ENCODE data around the gene BAG5.

Gene BAG5

DNA sequence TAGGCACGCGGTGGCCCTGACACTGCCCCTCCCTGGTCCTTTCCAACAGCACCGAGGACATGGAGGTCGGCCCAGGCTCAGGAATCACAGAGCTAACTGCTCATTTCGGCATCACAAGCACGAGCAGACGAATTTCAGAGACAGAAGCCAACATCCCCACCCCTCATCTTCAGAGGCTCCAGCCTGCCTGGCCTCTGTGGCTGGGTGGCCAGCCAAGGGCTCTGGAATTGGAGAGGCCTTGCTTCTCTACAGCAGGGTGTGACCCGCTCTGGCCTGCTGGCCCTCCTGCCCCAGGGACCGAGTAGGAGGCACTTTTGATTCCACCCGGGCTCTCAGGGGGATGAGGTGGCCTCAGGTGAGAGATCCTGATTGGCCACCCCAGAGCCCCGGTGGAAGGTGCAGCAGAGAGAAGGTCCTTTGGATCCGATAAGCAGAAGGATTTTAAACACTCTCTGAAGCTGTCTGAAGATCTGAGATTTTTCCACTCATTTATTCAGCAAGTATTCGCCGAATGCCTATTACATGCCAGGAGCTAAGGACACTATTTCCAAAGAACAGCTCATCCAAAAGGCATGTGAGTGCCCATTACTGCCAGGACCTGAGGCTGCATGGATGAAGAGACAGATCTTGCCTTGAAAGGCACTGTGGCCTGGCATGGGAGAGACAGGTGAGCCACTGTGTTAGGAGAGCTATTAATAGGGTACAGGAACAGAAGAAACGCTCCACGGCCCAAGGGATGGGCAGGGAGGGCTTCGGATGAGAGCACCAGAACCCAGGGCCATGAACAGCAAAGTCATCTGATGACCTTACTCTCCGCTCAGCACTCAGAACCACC, 10.2 kb downstream of the BAG5 start:
- Histone ChIP-seq H3K36me3 (ENCODE audit: control insufficient read depth, insufficient read depth, low read length) (peaks cover 3% of the 10 kb centered on the region; the same call in 1 of the 2 replicates), H3K9me3 (ENCODE audit: control insufficient read depth, insufficient read depth, low read length) (no peaks in the 10 kb centered on the region), H3K27ac (ENCODE audit: low read depth, low read length) (no peak overlapping the region), H3K27me3 (ENCODE audit: control insufficient read depth, insufficient read depth, low read length) (no peaks in the 10 kb centered on the region), H3K9ac (ENCODE audit: low read depth, low read length) (no peak overlapping the region), H3K4me1 (ENCODE audit: control insufficient read depth, insufficient read depth, low read length) (no peaks in the 10 kb centered on the region), H3K4me3 (ENCODE audit: low read depth, low read length) (no peak overlapping the region)

DNA sequence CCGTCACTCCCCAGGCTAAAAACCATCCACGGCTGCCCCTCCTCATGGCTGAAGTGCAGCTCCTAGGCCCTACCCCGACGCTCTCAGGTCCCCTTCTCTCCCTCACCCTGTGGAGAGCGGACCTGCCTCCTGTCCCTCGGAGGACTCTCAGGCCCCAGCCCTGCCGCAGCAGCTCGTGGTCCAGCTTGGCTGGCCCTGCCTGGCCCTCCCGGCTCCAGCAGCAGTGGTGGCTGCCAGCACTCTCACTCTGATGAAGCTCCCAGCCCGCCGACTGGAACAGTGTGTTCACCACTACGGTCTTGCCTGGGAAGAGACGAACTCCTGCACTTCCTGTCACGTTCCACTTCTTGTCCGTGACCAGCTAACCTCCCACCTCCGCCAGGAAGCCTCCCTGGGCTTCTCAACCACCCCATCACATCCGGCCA, 11.1 kb downstream of the BAG5 start:
- Histone ChIP-seq H3K27me3 (ENCODE audit: control insufficient read depth, insufficient read depth, low read length) (no peaks in the 10 kb centered on the region), H3K36me3 (ENCODE audit: control insufficient read depth, insufficient read depth, low read length) (no peaks in the 10 kb centered on the region), H3K27ac (ENCODE audit: low read depth, low read length) (no peak overlapping the region), H3K9me3 (ENCODE audit: control insufficient read depth, insufficient read depth, low read length) (no peaks in the 10 kb centered on the region), H3K9ac (ENCODE audit: low read depth, low read length) (no peak overlapping the region), H3K4me1 (ENCODE audit: control insufficient read depth, insufficient read depth, low read length) (no peaks in the 10 kb centered on the region), H3K4me3 (ENCODE audit: low read depth, low read length) (no peak overlapping the region)

DNA sequence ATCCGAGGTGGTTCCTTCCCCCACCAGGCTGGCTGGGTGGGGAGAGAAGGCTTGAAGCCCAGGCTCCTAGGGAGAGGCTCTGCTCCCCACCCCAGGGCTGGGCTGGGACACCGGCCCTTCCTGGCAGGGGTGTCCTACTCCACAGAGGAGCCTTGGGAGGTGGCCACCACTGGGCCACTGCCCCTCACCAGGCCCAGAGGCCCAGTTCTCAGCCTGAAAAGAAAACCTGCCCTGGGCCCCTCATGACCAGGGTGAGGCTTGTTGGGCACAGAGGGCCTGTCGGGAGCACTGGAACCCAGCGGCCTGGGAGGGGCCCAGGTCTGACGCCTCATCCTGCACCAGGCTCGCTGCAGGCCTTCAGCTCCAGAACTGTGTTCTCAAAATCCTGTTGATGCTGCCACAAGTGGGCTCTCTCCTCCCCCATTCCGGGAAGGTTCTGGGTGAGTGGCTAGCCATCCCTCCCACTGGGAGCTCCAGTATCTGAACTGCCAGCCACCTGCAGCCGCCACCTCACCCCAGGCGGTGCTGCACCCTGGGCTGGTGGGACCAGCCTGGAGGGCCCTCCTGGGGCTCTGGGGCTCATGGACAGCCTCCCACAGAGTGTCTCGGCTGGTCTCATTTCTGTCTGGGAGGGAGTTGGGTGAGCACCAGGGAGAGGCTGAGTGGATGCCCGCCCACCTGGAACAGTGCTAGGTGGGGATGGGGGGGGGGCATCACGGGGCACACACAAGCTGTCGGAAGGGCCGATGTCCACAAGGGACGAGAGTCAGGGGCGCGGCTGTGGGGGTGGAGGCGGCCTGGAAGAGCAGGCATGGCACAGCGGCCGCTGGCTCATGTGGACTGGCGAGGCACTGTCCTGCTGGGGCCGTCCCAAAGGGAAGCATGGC, 11.8 kb downstream of the BAG5 start:
- Histone ChIP-seq H3K4me1 (ENCODE audit: control insufficient read depth, insufficient read depth, low read length) (no peaks in the 10 kb centered on the region), H3K4me3 (ENCODE audit: low read depth, low read length) (no peak overlapping the region), H3K36me3 (ENCODE audit: control insufficient read depth, insufficient read depth, low read length) (no peaks in the 10 kb centered on the region), H3K9me3 (ENCODE audit: control insufficient read depth, insufficient read depth, low read length) (no peaks in the 10 kb centered on the region), H3K27me3 (ENCODE audit: control insufficient read depth, insufficient read depth, low read length) (no peaks in the 10 kb centered on the region), H3K9ac (ENCODE audit: low read depth, low read length) (no peak overlapping the region), H3K27ac (ENCODE audit: low read depth, low read length) (no peak overlapping the region)

DNA sequence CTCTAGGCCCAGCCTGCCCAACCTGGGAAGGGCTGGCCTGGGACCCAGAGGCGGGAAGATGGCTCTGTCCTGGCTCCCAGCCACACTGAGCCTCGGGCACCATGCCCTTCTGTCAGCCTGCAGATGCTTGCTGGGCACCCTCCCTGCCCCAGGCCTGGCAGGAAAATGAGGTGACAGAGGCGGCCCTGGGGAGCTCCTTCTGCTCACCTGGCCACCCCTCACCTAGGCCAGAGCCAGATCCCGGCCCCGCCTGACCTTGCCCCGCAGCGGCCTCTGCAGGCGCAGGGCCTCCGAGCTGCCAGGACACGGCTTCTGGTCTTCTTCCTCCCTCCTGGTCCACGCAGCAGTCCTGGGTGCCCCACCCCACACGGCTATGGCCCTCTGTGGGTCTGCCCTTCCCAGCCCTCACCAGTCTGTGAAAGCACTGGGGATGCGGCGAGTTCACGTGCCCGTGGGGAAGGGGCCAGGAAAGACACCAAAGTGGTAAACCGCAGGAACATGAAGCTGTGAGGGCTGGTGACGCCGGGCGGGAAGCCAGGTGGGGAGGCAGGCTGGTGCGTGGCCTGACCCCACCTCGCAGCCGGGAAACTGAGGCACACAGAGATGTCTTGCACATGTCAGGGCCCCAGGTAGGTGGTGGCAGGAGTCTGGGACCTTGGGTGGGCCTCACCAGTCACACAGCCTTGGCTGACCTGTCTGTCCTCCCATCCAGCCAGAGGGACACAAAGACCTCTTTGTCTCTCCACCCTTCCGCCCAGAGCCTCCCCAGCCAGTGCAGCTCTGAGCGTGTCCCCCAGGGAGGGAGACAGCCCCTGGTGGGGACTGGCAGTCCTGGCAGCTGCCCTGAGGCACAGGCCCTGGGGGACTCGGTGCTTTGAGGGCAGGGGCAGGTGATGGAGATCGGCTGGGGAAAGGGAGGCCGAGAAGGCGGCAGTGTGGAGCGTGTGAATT, 12.8 kb downstream of the BAG5 start:
- Histone ChIP-seq H3K36me3 (ENCODE audit: control insufficient read depth, insufficient read depth, low read length) (no peaks in the 10 kb centered on the region), H3K27me3 (ENCODE audit: control insufficient read depth, insufficient read depth, low read length) (no peaks in the 10 kb centered on the region), H3K9me3 (ENCODE audit: control insufficient read depth, insufficient read depth, low read length) (no peaks in the 10 kb centered on the region), H3K4me3 (ENCODE audit: low read depth, low read length) (no peak overlapping the region), H3K27ac (ENCODE audit: low read depth, low read length) (no peak overlapping the region), H3K4me1 (ENCODE audit: control insufficient read depth, insufficient read depth, low read length) (no peaks in the 10 kb centered on the region), H3K9ac (ENCODE audit: low read depth, low read length) (no peak overlapping the region)

DNA sequence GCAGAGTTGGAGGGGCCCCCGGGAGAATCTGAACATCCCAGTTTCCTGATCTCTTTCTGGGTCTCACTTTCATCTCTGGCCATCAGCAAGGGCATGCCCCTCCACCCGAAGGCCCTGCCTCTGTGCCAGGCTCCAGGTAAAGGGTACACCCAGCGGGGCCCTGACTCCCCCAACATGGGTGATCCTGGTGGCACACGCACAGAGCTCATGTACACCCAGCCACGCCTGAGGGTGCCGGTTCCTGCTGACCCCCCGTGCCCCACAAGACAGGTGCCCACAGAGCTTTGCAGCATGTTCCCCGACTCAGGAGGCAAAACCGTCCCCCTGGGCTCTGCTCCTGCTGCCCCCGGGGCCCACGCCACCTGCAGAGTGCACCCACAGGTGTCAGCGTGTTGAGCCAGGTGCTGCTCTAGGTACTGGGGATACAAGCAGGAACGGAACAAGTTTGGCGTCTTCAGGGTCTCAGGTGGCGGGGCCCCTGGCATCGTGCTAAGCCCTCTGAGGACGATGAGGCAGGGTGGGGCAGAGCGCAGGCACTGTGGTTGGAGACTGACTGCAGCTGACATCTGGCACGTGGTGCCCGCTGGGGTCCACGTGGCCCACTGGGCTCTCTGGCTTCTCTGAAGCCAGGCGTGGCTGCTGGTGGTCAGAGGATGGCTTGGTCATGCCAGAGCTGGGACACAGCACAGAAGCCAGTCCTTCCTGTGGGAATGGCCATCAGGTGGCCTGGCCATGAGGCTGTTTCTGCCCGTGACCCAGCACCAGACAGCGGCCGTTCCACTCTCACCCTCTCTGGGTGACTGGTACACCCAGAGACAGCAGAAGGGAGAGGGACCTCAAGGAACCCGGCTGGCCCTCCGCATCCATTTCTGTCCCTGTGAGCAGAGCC, 13.8 kb downstream of the BAG5 start:
- Histone ChIP-seq H3K27ac (ENCODE audit: low read depth, low read length) (no peak overlapping the region), H3K9ac (ENCODE audit: low read depth, low read length) (no peak overlapping the region), H3K4me3 (ENCODE audit: low read depth, low read length) (no peak overlapping the region), H3K36me3 (ENCODE audit: control insufficient read depth, insufficient read depth, low read length) (no peaks in the 10 kb centered on the region), H3K9me3 (ENCODE audit: control insufficient read depth, insufficient read depth, low read length) (no peaks in the 10 kb centered on the region), H3K27me3 (ENCODE audit: control insufficient read depth, insufficient read depth, low read length) (no peaks in the 10 kb centered on the region), H3K4me1 (ENCODE audit: control insufficient read depth, insufficient read depth, low read length) (peaks cover 3% of the 10 kb centered on the region; the same call in 1 of the 2 replicates)

DNA sequence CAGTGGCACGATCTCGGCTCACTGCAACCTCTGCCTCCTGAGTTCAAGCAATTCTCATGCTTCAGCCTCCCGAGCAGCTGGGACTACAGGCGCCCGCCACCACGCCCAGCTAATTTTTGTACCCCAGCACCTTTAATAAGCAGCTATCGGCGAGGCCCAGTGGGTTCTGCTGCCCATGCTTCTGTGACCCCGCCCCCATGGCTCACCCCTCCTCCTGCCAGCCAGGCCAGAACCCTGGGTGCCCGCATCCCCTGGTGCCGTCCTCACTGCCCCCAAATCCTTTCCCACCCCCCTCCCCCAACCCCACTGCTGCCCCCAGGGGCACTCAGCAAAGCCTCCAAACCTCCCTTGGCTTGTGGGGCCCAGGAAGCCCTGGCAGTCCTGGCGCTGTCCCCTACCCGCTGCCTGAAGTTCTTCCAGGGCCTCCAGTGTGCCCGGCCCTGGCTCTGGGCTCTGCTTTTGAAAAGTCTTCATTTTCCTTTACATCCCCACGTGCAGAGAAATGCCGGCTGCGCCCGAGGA, 14.5 kb downstream of the BAG5 start:
- H3K9ac ChIP-seq (ENCODE audit: low read depth, low read length) = no peak overlapping the region
- H3K4me3 ChIP-seq (ENCODE audit: low read depth, low read length) = no peak overlapping the region
- no peaks in the 10 kb centered on the region for H3K9me3 ChIP-seq (ENCODE audit: control insufficient read depth, insufficient read depth, low read length)
- no peaks in the 10 kb centered on the region for H3K36me3 ChIP-seq (ENCODE audit: control insufficient read depth, insufficient read depth, low read length)
- H3K4me1 ChIP-seq (ENCODE audit: control insufficient read depth, insufficient read depth, low read length) = peaks cover 10% of the 10 kb centered on the region
- no peak overlapping the region for H3K27ac ChIP-seq (ENCODE audit: low read depth, low read length)
- H3K27me3 ChIP-seq (ENCODE audit: control insufficient read depth, insufficient read depth, low read length) = no peaks in the 10 kb centered on the region

DNA sequence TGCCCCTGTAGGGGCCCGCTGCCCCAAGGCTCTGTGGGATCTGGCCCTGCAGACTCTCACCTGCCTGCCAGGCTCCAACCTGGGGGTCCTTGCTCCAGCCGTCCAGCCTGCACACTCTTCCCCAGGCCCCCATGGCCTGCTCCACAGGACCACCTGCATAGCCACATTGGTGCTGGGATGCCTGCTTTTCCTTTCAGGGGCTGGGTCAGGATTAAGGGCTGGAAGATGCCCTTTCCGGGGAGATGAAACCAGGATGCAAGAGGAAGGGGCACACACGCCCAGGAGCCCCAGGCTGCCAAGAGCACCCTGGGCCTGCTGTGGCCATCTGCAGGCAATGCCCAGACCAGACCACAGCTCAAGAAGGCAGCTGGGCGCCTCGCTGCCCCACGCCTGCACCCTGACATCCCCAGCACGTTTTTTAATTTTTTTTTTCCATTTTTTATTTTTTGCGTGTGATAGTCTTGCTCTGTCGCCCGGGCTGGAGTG, 15.0 kb downstream of the BAG5 start:
- Histone ChIP-seq H3K9ac (ENCODE audit: low read depth, low read length) (no peak overlapping the region), H3K36me3 (ENCODE audit: control insufficient read depth, insufficient read depth, low read length) (no peaks in the 10 kb centered on the region), H3K27ac (ENCODE audit: low read depth, low read length) (no peak overlapping the region), H3K4me1 (ENCODE audit: control insufficient read depth, insufficient read depth, low read length) (peaks cover 12% of the 10 kb centered on the region), H3K9me3 (ENCODE audit: control insufficient read depth, insufficient read depth, low read length) (no peaks in the 10 kb centered on the region), H3K27me3 (ENCODE audit: control insufficient read depth, insufficient read depth, low read length) (no peaks in the 10 kb centered on the region), H3K4me3 (ENCODE audit: low read depth, low read length) (no peak overlapping the region)

DNA sequence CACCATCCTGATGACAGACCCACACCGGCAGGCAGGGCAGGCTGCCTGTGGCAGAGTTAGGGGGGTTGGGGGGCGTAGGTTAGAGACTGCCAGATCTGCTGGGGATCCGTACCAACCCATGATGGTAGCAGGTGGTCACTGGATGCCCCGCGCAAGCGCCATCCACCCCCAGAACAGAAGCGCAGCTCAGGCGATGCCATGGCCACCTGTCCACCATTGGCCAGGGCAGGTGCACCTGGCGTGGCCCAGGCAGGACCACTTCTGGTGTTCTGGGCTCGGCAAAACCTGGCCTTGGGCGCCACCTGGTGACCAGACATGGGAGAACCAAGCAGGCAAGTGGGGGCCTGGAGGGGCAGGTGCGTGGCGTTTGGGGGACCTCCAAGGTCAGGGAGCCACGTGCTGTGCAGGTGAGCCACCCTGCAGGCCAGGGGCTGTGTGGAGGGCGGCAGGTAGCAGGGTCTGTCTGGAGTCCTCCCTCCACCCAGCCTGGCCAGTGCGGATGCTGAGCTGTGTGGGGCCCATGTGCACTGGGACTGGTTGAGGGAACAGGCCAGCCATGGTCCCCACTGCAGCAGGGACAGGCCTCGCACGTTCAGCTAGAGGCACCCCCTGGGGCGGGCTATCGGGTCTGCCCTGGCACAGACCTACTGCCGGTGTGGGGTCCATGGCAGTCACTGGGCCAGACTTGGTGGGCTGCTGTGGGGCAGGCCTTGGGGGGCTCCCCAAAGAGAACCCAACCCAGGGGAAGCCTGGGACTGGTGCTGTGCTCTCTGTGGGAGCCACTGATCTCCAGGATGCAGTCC, 15.6 kb downstream of the BAG5 start:
- Histone ChIP-seq H3K4me1 (ENCODE audit: control insufficient read depth, insufficient read depth, low read length) (peaks cover 19% of the 10 kb centered on the region), H3K4me3 (ENCODE audit: low read depth, low read length) (no peak overlapping the region), H3K9me3 (ENCODE audit: control insufficient read depth, insufficient read depth, low read length) (no peaks in the 10 kb centered on the region), H3K27me3 (ENCODE audit: control insufficient read depth, insufficient read depth, low read length) (no peaks in the 10 kb centered on the region), H3K36me3 (ENCODE audit: control insufficient read depth, insufficient read depth, low read length) (no peaks in the 10 kb centered on the region), H3K27ac (ENCODE audit: low read depth, low read length) (no peak overlapping the region), H3K9ac (ENCODE audit: low read depth, low read length) (no peak overlapping the region)

DNA sequence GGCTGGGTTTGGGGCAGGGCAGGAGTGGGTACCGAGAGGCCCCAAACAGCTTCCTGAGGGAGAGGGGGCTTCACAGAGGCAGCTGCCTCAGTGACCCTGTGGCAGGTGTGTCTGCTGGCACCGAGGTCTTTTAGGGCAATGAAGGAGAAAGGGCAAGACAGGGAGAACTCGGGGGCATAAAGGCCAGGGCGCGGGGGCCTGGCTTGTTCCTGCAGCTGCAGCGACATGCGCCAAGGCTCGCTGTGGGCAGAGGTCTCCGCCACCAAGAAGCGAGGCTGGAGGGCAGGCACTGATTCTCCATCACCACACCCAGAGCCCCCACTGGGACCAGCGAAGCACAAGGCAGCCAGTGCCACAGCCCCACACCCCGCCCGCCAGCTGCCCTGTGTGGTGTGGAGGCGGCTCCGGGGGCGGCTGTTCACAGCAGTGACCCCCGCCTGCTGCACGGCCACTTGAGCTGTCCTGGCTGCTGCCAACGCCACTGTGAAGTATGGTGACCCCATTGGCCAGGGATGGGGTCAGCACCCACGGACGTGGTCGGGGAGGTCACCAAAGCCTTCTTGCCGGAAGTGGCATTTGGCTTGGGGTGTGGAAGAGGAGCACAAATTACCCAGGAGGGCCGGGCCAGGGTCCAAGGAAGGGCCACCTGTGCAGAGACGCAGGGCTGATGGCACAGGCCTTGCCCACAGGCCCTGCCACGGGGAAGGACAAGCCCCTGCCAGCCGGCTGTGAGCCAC, 16.4 kb downstream of the BAG5 start:
- H3K36me3 ChIP-seq (ENCODE audit: control insufficient read depth, insufficient read depth, low read length) = no peaks in the 10 kb centered on the region
- H3K4me3 ChIP-seq (ENCODE audit: low read depth, low read length) = no peak overlapping the region
- H3K9me3 ChIP-seq (ENCODE audit: control insufficient read depth, insufficient read depth, low read length) = no peaks in the 10 kb centered on the region
- H3K27me3 ChIP-seq (ENCODE audit: control insufficient read depth, insufficient read depth, low read length) = no peaks in the 10 kb centered on the region
- peaks cover 23% of the 10 kb centered on the region for H3K4me1 ChIP-seq (ENCODE audit: control insufficient read depth, insufficient read depth, low read length)
- H3K9ac ChIP-seq (ENCODE audit: low read depth, low read length) = no peak overlapping the region
- no peak overlapping the region for H3K27ac ChIP-seq (ENCODE audit: low read depth, low read length)
